Measurements from ENCODE around the gene TSSC4. TPM values are rescaled to one million over a fixed set of nuclear protein-coding genes. Genes with fewer than 3 reads are reported as not detected.
A peak's percentile ranks its signal among the peaks of the same experiment; 100 is the strongest.

The TSSC4 gene
- total and polyA plus RNA-seq, 9 of the 15 experiments (the other 6 are each of a cell fraction or from before 2014, with no cell fraction given) = 0.41 to 54.2 (median 11.0) TPM

DNA sequence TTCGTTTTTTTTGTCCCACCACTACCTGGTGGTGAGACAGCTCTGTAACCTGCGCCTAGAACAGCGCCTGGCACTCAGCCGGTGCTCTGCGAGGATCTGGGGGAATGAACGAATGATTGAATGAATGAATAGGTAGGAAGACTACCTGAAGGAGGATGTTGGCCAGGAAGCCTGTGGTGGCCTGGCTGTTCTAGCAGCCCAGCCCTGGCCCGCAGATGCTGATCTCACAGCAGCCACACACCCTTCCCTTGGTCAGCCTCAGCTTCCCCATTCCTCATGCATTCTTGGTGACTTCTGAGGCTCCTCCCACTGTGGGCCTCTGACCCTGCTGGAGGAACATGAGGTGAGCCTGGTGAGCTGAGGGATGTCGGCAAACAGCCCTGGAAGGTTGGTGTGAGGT lies 40.1 kb downstream of the TSSC4 start:
- Histone ChIP-seq H3K9ac (ENCODE audit: insufficient read depth in 1 of 2, low read depth in 2 of 2, low read length in 2 of 2) (no peak overlapping the region), H3K4me2 (ENCODE audit: insufficient read depth, low read length) (no peak overlapping the region), H3K36me3 (ENCODE audit: control insufficient read depth, insufficient read depth, low read length) (no peaks in the 10 kb centered on the region), H3K4me1 (replicated peaks in 1 of 2; ENCODE audit: control insufficient read depth in 2 of 2, insufficient read depth in 2 of 2, low read length in 2 of 2) (peaks cover 0 to 20% of the 10 kb centered on the region in 2 experiments; a peak in 2 of 5 replicates), H3K9me1 (ENCODE audit: control insufficient read depth, insufficient read depth, low read length) (no peaks in the 10 kb centered on the region), H3K27me3 (ENCODE audit: control insufficient read depth in 2 of 2, insufficient read depth in 2 of 2, low read length in 2 of 2) (peaks cover 2 to 27% of the 10 kb centered on the region in 2 experiments; a peak in 4 of 5 replicates), H2AFZ (ENCODE audit: low read depth, low read length) (no peak overlapping the region), H3K4me3 (no peak overlapping the region), H3K27ac (ENCODE audit: extremely low read depth, low read depth, low read length) (no peak overlapping the region), H3K79me2 (ENCODE audit: control insufficient read depth, insufficient read depth, low read length) (no peaks in the 10 kb centered on the region), H3K9me3 (replicated peaks; ENCODE audit: control insufficient read depth, insufficient read depth, low read depth, low read length) (no peaks in the 10 kb centered on the region), H4K20me1 (replicated peaks; ENCODE audit: control insufficient read depth, insufficient read depth, low read length) (peaks cover 6% of the 10 kb centered on the region)
- no TSS peak for BruUV-seq (replicated peaks)
- ATAC-seq = no peak
- CTCF ChIA-PET (ENCODE audit: low intra/inter-chr PET ratio) = no interaction called here
- intact Hi-C loops (cut with micrococcal nuclease) (no loop called here), in situ Hi-C loops (cut with MboI) (no loop called here)
- DNase-seq (ENCODE audit: extremely low read depth in 1 of 4, low spot score in 3 of 4) = no peak
- POLR2A ChIA-PET = no interaction called here
- no peak for FAIRE-seq
- 28% methylated on average over 8 of the region's 8 CpGs for WGBS (ENCODE audit: insufficient coverage, low coverage, missing lambda C conversion rate)
- TF ChIP-seq ZNF24 (IDR thresholded peaks at IDR 0.05) = 0 out of 2 replicates have a peak, but pooled peaks have one; percentile 20
- TF ChIP-seq ZBTB12 (CRISPR knock-in tag; IDR thresholded peaks at IDR 0.05) = no peak

DNA sequence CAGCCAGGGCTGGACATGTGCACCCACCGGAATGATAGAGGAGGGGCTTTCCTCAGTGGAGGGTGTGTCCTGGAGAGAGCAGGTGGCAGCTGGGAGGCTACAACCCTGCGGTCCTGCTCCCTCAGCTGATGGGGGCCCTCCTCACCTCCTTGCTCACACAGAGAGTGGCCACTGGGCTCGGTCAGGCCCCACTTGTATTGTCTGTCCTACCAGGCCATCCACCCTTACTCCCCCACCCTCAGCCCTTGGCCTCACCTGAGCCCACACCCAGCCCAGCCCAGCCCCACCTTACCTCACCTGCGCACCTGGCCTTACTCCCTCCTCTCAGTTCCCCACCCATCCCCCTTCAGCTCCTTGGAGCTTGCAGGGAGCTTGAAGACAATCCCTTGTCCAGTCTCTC lies 40.6 kb downstream of the TSSC4 start:
- BruUV-seq (replicated peaks) = no TSS peak
- Histone ChIP-seq H3K36me3 (ENCODE audit: control insufficient read depth, insufficient read depth, low read length) (no peaks in the 10 kb centered on the region), H3K27me3 (ENCODE audit: control insufficient read depth in 2 of 2, insufficient read depth in 2 of 2, low read length in 2 of 2) (peaks cover 2 to 27% of the 10 kb centered on the region in 2 experiments; a peak in 3 of 5 replicates), H3K27ac (ENCODE audit: extremely low read depth, low read depth, low read length) (no peak overlapping the region), H3K79me2 (ENCODE audit: control insufficient read depth, insufficient read depth, low read length) (no peaks in the 10 kb centered on the region), H2AFZ (ENCODE audit: low read depth, low read length) (no peak overlapping the region), H3K4me2 (ENCODE audit: insufficient read depth, low read length) (no peak overlapping the region), H3K4me1 (replicated peaks in 1 of 2; ENCODE audit: control insufficient read depth in 2 of 2, insufficient read depth in 2 of 2, low read length in 2 of 2) (peaks cover 0 to 22% of the 10 kb centered on the region in 2 experiments; a peak in 2 of 5 replicates), H4K20me1 (replicated peaks; ENCODE audit: control insufficient read depth, insufficient read depth, low read length) (peaks cover 6% of the 10 kb centered on the region), H3K4me3 (no peak overlapping the region), H3K9me1 (ENCODE audit: control insufficient read depth, insufficient read depth, low read length) (no peaks in the 10 kb centered on the region), H3K9ac (ENCODE audit: insufficient read depth in 1 of 2, low read depth in 2 of 2, low read length in 2 of 2) (no peak overlapping the region), H3K9me3 (replicated peaks; ENCODE audit: control insufficient read depth, insufficient read depth, low read depth, low read length) (no peaks in the 10 kb centered on the region)
- no peak for TF ChIP-seq JUN (IDR thresholded peaks at IDR 0.05; ENCODE audit: borderline replicate concordance, low read depth, low read length)
- TF ChIP-seq JUN (CRISPR knock-in tag; IDR thresholded peaks at IDR 0.05; ENCODE audit: borderline replicate concordance) = no peak
- no peak for TF ChIP-seq HMG20B (CRISPR knock-in tag; IDR thresholded peaks at IDR 0.05)
- no peak for TF ChIP-seq RCOR1 (IDR thresholded peaks at IDR 0.05; ENCODE audit: borderline replicate concordance in 1 of 2, low read depth in 2 of 2, low read length in 2 of 2)
- TF ChIP-seq ZKSCAN1 (IDR thresholded peaks at IDR 0.05; ENCODE audit: low read depth, low read length) = no peak
- no peak for TF ChIP-seq ZNF232 (CRISPR knock-in tag; IDR thresholded peaks at IDR 0.05)
- TF ChIP-seq, protein P1, sequence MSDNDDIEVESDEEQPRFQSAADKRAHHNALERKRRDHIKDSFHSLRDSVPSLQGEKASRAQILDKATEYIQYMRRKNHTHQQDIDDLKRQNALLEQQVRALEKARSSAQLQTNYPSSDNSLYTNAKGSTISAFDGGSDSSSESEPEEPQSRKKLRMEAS (CRISPR knock-in tag; IDR thresholded peaks at IDR 0.05) = no peak
- TF ChIP-seq TOE1 (IDR thresholded peaks at IDR 0.05; ENCODE audit: borderline replicate concordance) = no peak
- no peak for TF ChIP-seq TOE1 (CRISPR knock-in tag; IDR thresholded peaks at IDR 0.05; ENCODE audit: borderline replicate concordance, low read depth)
- TF ChIP-seq NUFIP1 (IDR thresholded peaks at IDR 0.05; ENCODE audit: partially characterized antibody) = no peak
- ATAC-seq (no peak), DNase-seq (ENCODE audit: extremely low read depth in 1 of 4, low spot score in 3 of 4) (no peak), FAIRE-seq (no peak)
- CTCF ChIA-PET (ENCODE audit: low intra/inter-chr PET ratio) = no interaction called here
- WGBS (ENCODE audit: insufficient coverage, low coverage, missing lambda C conversion rate) = 0% methylated on average over 3 of the region's 4 CpGs
- intact Hi-C loops (cut with micrococcal nuclease) = no loop called here
- POLR2A ChIA-PET = no interaction called here
- in situ Hi-C loops (cut with MboI) = no loop called here

Data from K562 (cell line).